Liver (tissue), 9 donors: Measurements from ENCODE around the gene KIAA1217. TPM values are rescaled to one million over a fixed set of nuclear protein-coding genes. Genes with fewer than 3 reads are reported as not detected.

Experiments used
- DNase-seq: peaks from one replicate; pipeline ENCODE4 v3.0.0-alpha.2; 2017; ENCODE audit warnings: low spot score
- H3K27ac ChIP-seq, 2 donors: one replicate each; pipeline ENCODE4 v1.7.0; 2013; ENCODE audit warnings: inconsistent platforms in 2 of 2, low read length in 2 of 2, control low read depth in 1 of 2, low read depth in 1 of 2, mild to moderate bottlenecking in 1 of 2
- H3K27me3 ChIP-seq, 4 donors: one replicate each; pipeline versions ENCODE4 v1.6.1 to v1.7.0; 2013; ENCODE audit warnings: low read length in 3 of 4, inconsistent platforms in 1 of 4, mild to moderate bottlenecking in 1 of 4, moderate library complexity in 1 of 4; ENCODE audit not compliant: control insufficient read depth in 4 of 4, insufficient read depth in 4 of 4
- H3K36me3 ChIP-seq, 4 donors: one replicate each; pipeline versions ENCODE4 v1.6.1 to v1.7.0; 2013; ENCODE audit warnings: low read length in 3 of 4, mild to moderate bottlenecking in 3 of 4, low read depth in 1 of 4, moderate library complexity in 1 of 4; ENCODE audit not compliant: control insufficient read depth in 4 of 4, insufficient read depth in 3 of 4
- H3K4me1 ChIP-seq, 4 donors: one replicate each; pipeline versions ENCODE4 v1.6.1 to v1.7.0; 2013; ENCODE audit warnings: low read length in 3 of 4, mild to moderate bottlenecking in 3 of 4, moderate library complexity in 1 of 4; ENCODE audit not compliant: control insufficient read depth in 4 of 4, insufficient read depth in 4 of 4
- H3K4me3 ChIP-seq, 3 donors: one replicate each; pipeline versions ENCODE4 v1.6.1 to v1.7.0; 2013; ENCODE audit warnings: low read length in 3 of 3, control low read depth in 1 of 3, low read depth in 1 of 3, mild to moderate bottlenecking in 1 of 3
- H3K9ac ChIP-seq, 2 donors: one replicate each; pipeline ENCODE4 v1.7.0; 2013; ENCODE audit warnings: low read length in 2 of 2, mild to moderate bottlenecking in 2 of 2, moderate library complexity in 2 of 2, control low read depth in 1 of 2, low read depth in 1 of 2
- H3K9me3 ChIP-seq, 4 donors: one replicate each; pipeline versions ENCODE4 v1.6.1 to v1.7.0; 2013; ENCODE audit warnings: low read length in 3 of 4; ENCODE audit not compliant: control insufficient read depth in 4 of 4
- ATF3 ChIP-seq: IDR thresholded peaks from 2 replicates; pipeline ENCODE4 v1.6.1; 2016; ENCODE audit warnings: antibody characterized with exemption
- CTCF ChIP-seq: fragments of 150-350 bp; IDR thresholded peaks from 2 replicates; pipeline ENCODE4 v1.5.1; 2017; ENCODE audit warnings: improper control_type of control experiment, low read depth, low read length; ENCODE audit not compliant: missing input control
- EGR1 ChIP-seq, 2 donors: IDR thresholded peaks; 2 replicates each; pipeline ENCODE4 v1.6.1; 2016 to 2018; ENCODE audit warnings: antibody characterized with exemption in 2 of 2, low read depth in 2 of 2
- FOXA1 ChIP-seq: IDR thresholded peaks from 2 replicates; pipeline ENCODE4 v1.6.1; 2016; ENCODE audit warnings: antibody characterized with exemption
- FOXA2 ChIP-seq: IDR thresholded peaks from 2 replicates; pipeline ENCODE4 v1.6.1; 2016; ENCODE audit warnings: antibody characterized with exemption
- GABPA ChIP-seq, 2 donors: IDR thresholded peaks in 1 of 2; conservative IDR thresholded peaks in 1 of 2; 2 replicates each; pipeline ENCODE4 v1.6.1; 2016; ENCODE audit warnings: antibody characterized with exemption in 2 of 2, mild to moderate bottlenecking in 1 of 2, moderate library complexity in 1 of 2
- HNF4A ChIP-seq, 2 donors: conservative IDR thresholded peaks; 2 replicates each; pipeline ENCODE4 v1.6.1; 2016; ENCODE audit warnings: antibody characterized with exemption in 2 of 2, mild to moderate bottlenecking in 2 of 2
- HNF4G ChIP-seq: IDR thresholded peaks from 2 replicates; pipeline ENCODE4 v1.6.1; 2016; ENCODE audit warnings: antibody characterized with exemption
- JUND ChIP-seq, 2 donors: IDR thresholded peaks; 2 replicates each; pipeline ENCODE4 v1.6.1; 2016; ENCODE audit warnings: antibody characterized with exemption in 2 of 2
- MAX ChIP-seq: IDR thresholded peaks from 2 replicates; pipeline ENCODE4 v1.6.1; 2016; ENCODE audit warnings: antibody characterized with exemption
- NR2F2 ChIP-seq: IDR thresholded peaks from 2 replicates; pipeline ENCODE4 v1.6.1; 2016; ENCODE audit warnings: antibody characterized with exemption
- RAD21 ChIP-seq, 2 donors: IDR thresholded peaks; 2 replicates each; pipeline ENCODE4 v1.6.1; 2016; ENCODE audit warnings: antibody characterized with exemption in 2 of 2, mild to moderate bottlenecking in 2 of 2
- RXRA ChIP-seq, 2 donors: IDR thresholded peaks; 2 replicates each; pipeline ENCODE4 v1.6.1; 2017 to 2018; ENCODE audit warnings: antibody characterized with exemption in 2 of 2, mild to moderate bottlenecking in 1 of 2
- SP1 ChIP-seq: IDR thresholded peaks from 2 replicates; pipeline ENCODE4 v1.6.1; 2018; ENCODE audit warnings: antibody characterized with exemption, mild to moderate bottlenecking
- TAF1 ChIP-seq: conservative IDR thresholded peaks from 2 replicates; pipeline ENCODE4 v1.6.1; 2016; ENCODE audit warnings: antibody characterized with exemption, mild to moderate bottlenecking
- YY1 ChIP-seq: IDR thresholded peaks from 2 replicates; pipeline ENCODE4 v1.6.1; 2016; ENCODE audit warnings: antibody characterized with exemption, mild to moderate bottlenecking
- ZBTB33 ChIP-seq: IDR thresholded peaks from 2 replicates; pipeline ENCODE4 v1.6.1; 2016; ENCODE audit warnings: antibody characterized with exemption
- WGBS: extraction: QIAGEN DNeasy Blood & Tissue Kit; methylation state at CpG from one replicate; pipeline ENCODE4 v1.1.7; 2013; 5-methylcytosine and 5-hydroxymethylcytosine counted together
- polyA plus RNA-seq, 2 donors: library from polyadenylated mRNA; stranded (reverse) in 1 of 2; unstranded in 1 of 2; fragments of 200-250 nt in 1 of 2; fragments of >200 nt in 1 of 2; fragmentation: Nextera tagmentation in 1 of 2; extraction: Ambion mirVana in 1 of 2; gene quantifications; one replicate each; pipeline versions ENCODE4 v1.2.1 to v1.2.3, GENCODE V29; 2013 to 2015
- total RNA-seq, 2 donors: library from RNA; depleted of rRNA; stranded (reverse); fragments of >200 nt; gene quantifications; one replicate each; pipeline ENCODE4 v1.2.3, GENCODE V29; 2014
- TF ChIP-seq, protein P1 (sequence below): IDR thresholded peaks from 2 replicates; pipeline ENCODE4 v1.6.1; 2016; ENCODE audit warnings: antibody characterized with exemption, mild to moderate bottlenecking
- donor health status: healthy.
- donor health status: healthy.
- donor health status: healthy.
- donor health status: healthy.
- donor health status: healthy.

Gene KIAA1217
- total and polyA plus RNA-seq, 4 donors: 4.5 to 12.8 (median 6.8) TPM

DNA sequence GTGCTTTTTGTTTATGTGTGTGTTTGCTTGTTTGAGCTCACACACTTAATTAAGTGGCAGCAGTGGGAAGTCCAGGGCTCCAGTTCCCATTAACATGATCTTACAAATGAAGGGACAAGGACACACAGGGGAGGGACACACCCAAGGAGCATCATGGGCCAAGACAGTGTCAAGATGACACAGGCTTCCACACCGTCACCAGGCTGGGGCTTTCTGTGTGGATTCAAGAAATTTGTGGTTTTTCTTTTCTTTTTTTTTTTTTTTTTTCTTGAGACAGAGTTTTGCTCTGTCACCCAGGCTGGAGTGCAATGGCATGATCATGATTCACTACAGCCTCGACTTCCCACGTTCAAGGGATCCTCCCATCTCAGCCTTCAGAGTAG lies 173.6 kb downstream of the KIAA1217 start:
- H3K4me1 ChIP-seq: no peaks in the 10 kb centered on the region
- no peak for TF ChIP-seq SP1
- TF ChIP-seq FOXA2: no peak
- TF ChIP-seq JUND (IDR thresholded peaks at IDR 0.05): no peak
- no peak for TF ChIP-seq FOXA1
- TF ChIP-seq CTCF: no peak
- no peak for TF ChIP-seq GABPA (IDR thresholded peaks at IDR 0.05 in 1 of 2, conservative IDR thresholded peaks at IDR 0.05 in 1 of 2)
- TF ChIP-seq ATF3: no peak
- no peak for TF ChIP-seq HNF4G
- no peak for TF ChIP-seq MAX
- TF ChIP-seq ZBTB33: no peak
- TF ChIP-seq EGR1 (IDR thresholded peaks at IDR 0.05; ENCODE audit: low read depth in 2 of 2): no peak
- no peak for TF ChIP-seq TAF1
- no peak for TF ChIP-seq YY1
- TF ChIP-seq HNF4A (conservative IDR thresholded peaks at IDR 0.05): no peak
- TF ChIP-seq, protein P1, sequence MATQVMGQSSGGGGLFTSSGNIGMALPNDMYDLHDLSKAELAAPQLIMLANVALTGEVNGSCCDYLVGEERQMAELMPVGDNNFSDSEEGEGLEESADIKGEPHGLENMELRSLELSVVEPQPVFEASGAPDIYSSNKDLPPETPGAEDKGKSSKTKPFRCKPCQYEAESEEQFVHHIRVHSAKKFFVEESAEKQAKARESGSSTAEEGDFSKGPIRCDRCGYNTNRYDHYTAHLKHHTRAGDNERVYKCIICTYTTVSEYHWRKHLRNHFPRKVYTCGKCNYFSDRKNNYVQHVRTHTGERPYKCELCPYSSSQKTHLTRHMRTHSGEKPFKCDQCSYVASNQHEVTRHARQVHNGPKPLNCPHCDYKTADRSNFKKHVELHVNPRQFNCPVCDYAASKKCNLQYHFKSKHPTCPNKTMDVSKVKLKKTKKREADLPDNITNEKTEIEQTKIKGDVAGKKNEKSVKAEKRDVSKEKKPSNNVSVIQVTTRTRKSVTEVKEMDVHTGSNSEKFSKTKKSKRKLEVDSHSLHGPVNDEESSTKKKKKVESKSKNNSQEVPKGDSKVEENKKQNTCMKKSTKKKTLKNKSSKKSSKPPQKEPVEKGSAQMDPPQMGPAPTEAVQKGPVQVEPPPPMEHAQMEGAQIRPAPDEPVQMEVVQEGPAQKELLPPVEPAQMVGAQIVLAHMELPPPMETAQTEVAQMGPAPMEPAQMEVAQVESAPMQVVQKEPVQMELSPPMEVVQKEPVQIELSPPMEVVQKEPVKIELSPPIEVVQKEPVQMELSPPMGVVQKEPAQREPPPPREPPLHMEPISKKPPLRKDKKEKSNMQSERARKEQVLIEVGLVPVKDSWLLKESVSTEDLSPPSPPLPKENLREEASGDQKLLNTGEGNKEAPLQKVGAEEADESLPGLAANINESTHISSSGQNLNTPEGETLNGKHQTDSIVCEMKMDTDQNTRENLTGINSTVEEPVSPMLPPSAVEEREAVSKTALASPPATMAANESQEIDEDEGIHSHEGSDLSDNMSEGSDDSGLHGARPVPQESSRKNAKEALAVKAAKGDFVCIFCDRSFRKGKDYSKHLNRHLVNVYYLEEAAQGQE: no peak
- TF ChIP-seq NR2F2: no peak
- no peak for TF ChIP-seq RXRA (IDR thresholded peaks at IDR 0.05)
- no peak for TF ChIP-seq RAD21 (IDR thresholded peaks at IDR 0.05)
- no peaks in the 10 kb centered on the region for H3K27me3 ChIP-seq
- no peak overlapping the region for H3K9ac ChIP-seq
- WGBS: 81% methylated on average over 3 of the region's 3 CpGs
- H3K9me3 ChIP-seq: no peaks in the 10 kb centered on the region
- no peak overlapping the region for H3K27ac ChIP-seq
- H3K36me3 ChIP-seq: no peaks in the 10 kb centered on the region
- DNase-seq: no peak
- no peak overlapping the region for H3K4me3 ChIP-seq
